Calu3 (cell line): ENCODE data around the gene KCNIP4. TPM values are rescaled to one million over a fixed set of nuclear protein-coding genes. Genes with fewer than 3 reads are reported as not detected.

Experiments used
- BruUV-seq: library from RNA; stranded (reverse); fragments of 400-500 nt; replicated peaks from 2 replicates; lab custom pipeline; 2021; lab: Mats Ljungman, UMichigan
- CTCF ChIA-PET: fragments of 300-600 bp; sonication (Branson Sonifier 250); formaldehyde crosslinking; loops from one replicate; lab custom pipeline; 2022; ENCODE audit warnings: antibody characterized with exemption; lab: Charles Lee
- DNase-seq: peaks from one replicate; pipeline ENCODE4 v3.0.0; 2022
- H3K27ac Mint-ChIP-seq: one replicate; pipeline ENCODE4 v1.8.0; 2022; ENCODE audit warnings: mixed read lengths; ENCODE audit not compliant: unreplicated experiment
- H3K27me3 Mint-ChIP-seq: one replicate; pipeline ENCODE4 v1.8.0; 2022; ENCODE audit warnings: mixed read lengths; ENCODE audit not compliant: unreplicated experiment
- H3K36me3 Mint-ChIP-seq: one replicate; pipeline ENCODE4 v1.8.0; 2022; ENCODE audit warnings: mild to moderate bottlenecking, moderate library complexity, mixed read lengths; ENCODE audit not compliant: insufficient read depth, unreplicated experiment
- H3K4me1 Mint-ChIP-seq: one replicate; pipeline ENCODE4 v1.8.0; 2022; ENCODE audit warnings: mild to moderate bottlenecking, low read depth, mixed read lengths; ENCODE audit not compliant: unreplicated experiment
- H3K4me3 Mint-ChIP-seq: one replicate; pipeline ENCODE4 v1.8.0; 2022; ENCODE audit warnings: mild to moderate bottlenecking, low read depth, moderate library complexity, mixed read lengths; ENCODE audit not compliant: unreplicated experiment
- H3K9me3 Mint-ChIP-seq: one replicate; pipeline ENCODE4 v1.8.0; 2022; ENCODE audit warnings: low read depth, mixed read lengths; ENCODE audit not compliant: unreplicated experiment
- intact Hi-C: fragments of 100-400 bp; cut with micrococcal nuclease; formaldehyde crosslinking; loops from one replicate; pipeline ENCODE4 v1.10.0; 2022; ENCODE audit not compliant: unreplicated experiment
- total RNA-seq: library from RNA; stranded (reverse); gene quantifications from 2 replicates; pipeline ENCODE4 v1.2.3, GENCODE V29; 2022
- TF ChIP-seq, protein P1 (sequence below): fragments of 200-600 bp; IDR thresholded peaks from one replicate; pipeline ENCODE4 v1.8.0; 2022; ENCODE audit warnings: antibody characterized with exemption; ENCODE audit not compliant: unreplicated experiment

KCNIP4 gene
- total RNA-seq, 1 experiment from 2014 or later, result not detected

DNA sequence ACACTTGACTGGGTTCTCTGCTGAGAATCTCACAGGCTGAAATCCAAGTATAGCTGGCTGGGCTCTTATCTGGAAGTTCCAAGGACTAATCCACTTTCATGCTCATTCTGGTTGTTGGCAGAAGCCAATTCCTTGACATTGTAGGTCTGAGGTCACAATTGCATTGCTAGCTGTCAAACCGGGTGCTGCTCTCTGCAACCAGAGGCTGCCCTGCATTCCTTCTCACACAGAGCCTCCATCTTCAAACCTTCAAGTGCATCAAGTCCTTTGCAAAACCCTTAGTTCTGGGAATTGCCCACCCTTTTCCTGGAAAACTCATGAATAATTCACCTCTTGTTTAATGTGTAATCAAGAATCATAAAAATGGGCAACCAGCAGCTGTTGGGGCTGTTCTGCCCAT lies 404.2 kb downstream of the KCNIP4 start:
- DNase-seq, result no peak
- Mint-ChIP-seq H3K4me3 (no peak overlapping the region), H3K4me1 (no peaks in the 10 kb centered on the region), H3K27me3 (no peaks in the 10 kb centered on the region), H3K27ac (no peak overlapping the region), H3K9me3 (no peaks in the 10 kb centered on the region), H3K36me3 (no peaks in the 10 kb centered on the region)
- intact Hi-C loops, result no loop called here
- TF ChIP-seq, protein P1, sequence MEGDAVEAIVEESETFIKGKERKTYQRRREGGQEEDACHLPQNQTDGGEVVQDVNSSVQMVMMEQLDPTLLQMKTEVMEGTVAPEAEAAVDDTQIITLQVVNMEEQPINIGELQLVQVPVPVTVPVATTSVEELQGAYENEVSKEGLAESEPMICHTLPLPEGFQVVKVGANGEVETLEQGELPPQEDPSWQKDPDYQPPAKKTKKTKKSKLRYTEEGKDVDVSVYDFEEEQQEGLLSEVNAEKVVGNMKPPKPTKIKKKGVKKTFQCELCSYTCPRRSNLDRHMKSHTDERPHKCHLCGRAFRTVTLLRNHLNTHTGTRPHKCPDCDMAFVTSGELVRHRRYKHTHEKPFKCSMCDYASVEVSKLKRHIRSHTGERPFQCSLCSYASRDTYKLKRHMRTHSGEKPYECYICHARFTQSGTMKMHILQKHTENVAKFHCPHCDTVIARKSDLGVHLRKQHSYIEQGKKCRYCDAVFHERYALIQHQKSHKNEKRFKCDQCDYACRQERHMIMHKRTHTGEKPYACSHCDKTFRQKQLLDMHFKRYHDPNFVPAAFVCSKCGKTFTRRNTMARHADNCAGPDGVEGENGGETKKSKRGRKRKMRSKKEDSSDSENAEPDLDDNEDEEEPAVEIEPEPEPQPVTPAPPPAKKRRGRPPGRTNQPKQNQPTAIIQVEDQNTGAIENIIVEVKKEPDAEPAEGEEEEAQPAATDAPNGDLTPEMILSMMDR, result no peak
- no TSS peak for BruUV-seq
- CTCF ChIA-PET, result no interaction called here

DNA sequence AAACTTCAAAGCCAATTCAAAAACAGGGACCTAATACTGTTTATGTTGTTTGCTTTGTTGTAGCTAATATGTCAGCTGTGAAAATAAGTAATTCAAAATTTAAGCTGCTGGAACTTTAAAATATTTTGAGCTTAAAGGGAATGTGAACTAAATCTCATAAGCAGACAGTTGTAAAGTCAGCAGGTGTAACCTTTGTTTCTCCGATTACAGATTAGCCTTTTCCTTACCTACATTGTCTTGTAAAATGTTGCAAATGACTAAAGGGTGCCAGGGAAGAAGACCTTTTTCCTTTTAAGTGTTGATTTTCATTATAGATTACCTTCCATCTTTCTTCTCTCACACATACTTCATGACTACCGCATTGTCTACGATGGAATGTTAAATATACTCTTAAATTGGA lies 405.1 kb downstream of the KCNIP4 start:
- no peak overlapping the region for H3K4me3 Mint-ChIP-seq
- no peak for DNase-seq
- no peaks in the 10 kb centered on the region for H3K4me1 Mint-ChIP-seq
- no peak overlapping the region for H3K27ac Mint-ChIP-seq
- TF ChIP-seq, protein P1, result no peak
- intact Hi-C loops, result no loop called here
- no peaks in the 10 kb centered on the region for H3K36me3 Mint-ChIP-seq
- H3K27me3 Mint-ChIP-seq, result no peaks in the 10 kb centered on the region
- no TSS peak for BruUV-seq
- no peaks in the 10 kb centered on the region for H3K9me3 Mint-ChIP-seq
- CTCF ChIA-PET, result no interaction called here

DNA sequence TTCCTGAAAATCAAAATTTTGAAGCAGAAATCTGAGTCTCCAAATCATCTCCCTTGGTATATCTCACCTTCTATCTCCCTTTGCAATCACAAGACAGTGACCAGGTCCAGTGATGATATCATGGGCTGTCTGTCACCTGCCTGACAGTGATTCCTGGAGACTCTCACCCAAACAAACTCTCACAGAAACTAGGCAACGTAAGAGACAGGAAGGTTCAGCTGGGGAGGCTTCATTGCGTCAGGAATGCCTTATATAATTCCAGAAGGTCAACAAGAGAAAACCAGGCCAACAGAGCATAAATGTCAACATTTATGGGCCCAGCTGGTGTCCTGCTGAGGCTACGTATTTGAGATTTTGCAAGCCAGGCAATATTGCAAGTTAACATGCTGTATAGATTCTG lies 412.7 kb downstream of the KCNIP4 start:
- CTCF ChIA-PET, result no interaction called here
- intact Hi-C loops, result no loop called here
- BruUV-seq, result no TSS peak

DNA sequence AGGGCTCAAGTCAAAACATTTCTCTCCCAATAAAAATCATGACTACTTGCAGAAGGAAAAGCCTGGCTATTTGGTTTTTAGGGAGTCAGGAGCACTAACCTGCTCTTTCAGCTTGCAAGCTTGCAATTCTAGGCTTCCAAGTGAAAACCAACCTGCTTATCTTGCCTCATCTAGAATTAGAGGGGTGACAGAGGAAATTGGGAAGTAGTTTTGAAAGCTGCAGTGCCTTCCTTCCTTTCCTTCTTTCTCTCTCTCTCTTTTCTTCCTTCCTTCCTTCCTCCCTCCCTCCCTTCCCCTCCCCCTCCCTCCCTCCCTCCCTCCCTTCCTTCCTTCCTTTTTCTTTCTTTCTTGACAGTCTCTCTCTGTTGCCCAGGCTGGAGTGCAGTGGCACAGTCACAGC lies 417.5 kb downstream of the KCNIP4 start:
- BruUV-seq, result no TSS peak
- no peaks in the 10 kb centered on the region for H3K9me3 Mint-ChIP-seq
- H3K36me3 Mint-ChIP-seq, result no peaks in the 10 kb centered on the region
- intact Hi-C loops, result no loop called here
- CTCF ChIA-PET, result no interaction called here
- DNase-seq, result no peak
- no peaks in the 10 kb centered on the region for H3K4me1 Mint-ChIP-seq
- no peak overlapping the region for H3K4me3 Mint-ChIP-seq
- H3K27ac Mint-ChIP-seq, result no peak overlapping the region
- TF ChIP-seq, protein P1, result no peak
- peaks cover 16% of the 10 kb centered on the region for H3K27me3 Mint-ChIP-seq

More for the DNA sequence above, 412.7 kb downstream of the KCNIP4 start:
- no peaks in the 10 kb centered on the region for H3K9me3 Mint-ChIP-seq
- H3K27me3 Mint-ChIP-seq, result no peaks in the 10 kb centered on the region
- no peak overlapping the region for H3K27ac Mint-ChIP-seq
- no peak overlapping the region for H3K4me3 Mint-ChIP-seq
- no peaks in the 10 kb centered on the region for H3K36me3 Mint-ChIP-seq
- H3K4me1 Mint-ChIP-seq, result no peaks in the 10 kb centered on the region
- TF ChIP-seq, protein P1, result no peak
- no peak for DNase-seq
